ENCODE measurements around the gene NOP14. TPM values are rescaled to one million over a fixed set of nuclear protein-coding genes. Genes with fewer than 3 reads are reported as not detected.

Gene NOP14
- total RNA-seq, 4 donors from 2014 or later: 8.6 to 43.0 (median 12.8) TPM

- Histone ChIP-seq H3K36me3 (peaks cover 0 to 60% (median 16%) of the 10 kb centered on the region in 4 donors), H3K4me3 (no peak overlapping the region), H3K4me1 (peaks cover 0 to 9% (median 0%) of the 10 kb centered on the region in 4 donors), H3K27ac (no peak overlapping the region), H3K27me3 (no peaks in the 10 kb centered on the region), H3K9me3 (no peaks in the 10 kb centered on the region)
- intact Hi-C loops (cut with DNase I; ENCODE audit: low total_unique reads): no loop called here
- WGBS, 2 donors (ENCODE audit: low coverage in 1 of 2): 97% methylated on average over 3 of the region's 3 CpGs; no CpG with 5 or more reads in 1 of the 2 donors
- TF ChIP-seq POLR2A (IDR thresholded peaks at IDR 0.05) (no peak), POLR2AphosphoS5 (IDR thresholded peaks at IDR 0.05) (no peak), EP300 (IDR thresholded peaks at IDR 0.05; ENCODE audit: low read depth) (no peak)
- DNase-seq: no peak
- in situ Hi-C loops (cut with MboI; ENCODE audit: low pct_ligation_motif_present in 1 of 4, low pct_unique_long_range_greater_than_20kb in 1 of 4, low sequenced_read_pairs in 3 of 4): no loop called here
These were observed 51.3 kb downstream of the NOP14 start for GRCh38 chr4:2911868-2912267.

- 86% methylated on average over 7 of the region's 7 CpGs; no CpG with 5 or more reads in 1 of the 2 donors for WGBS, 2 donors (ENCODE audit: low coverage in 1 of 2)
- Histone ChIP-seq H3K27ac (no peak overlapping the region), H3K9me3 (no peaks in the 10 kb centered on the region), H3K4me1 (peaks cover 0 to 13% (median 0%) of the 10 kb centered on the region in 4 donors), H3K27me3 (no peaks in the 10 kb centered on the region), H3K4me3 (no peak overlapping the region), H3K36me3 (peaks cover 0 to 61% (median 19%) of the 10 kb centered on the region in 4 donors)
- TF ChIP-seq EP300 (IDR thresholded peaks at IDR 0.05; ENCODE audit: low read depth) (no peak), POLR2A (IDR thresholded peaks at IDR 0.05) (no peak), POLR2AphosphoS5 (IDR thresholded peaks at IDR 0.05) (no peak), CTCF (IDR thresholded peaks at IDR 0.05) (no peak)
- intact Hi-C loops (cut with DNase I; ENCODE audit: low total_unique reads): no loop called here
- DNase-seq: no peak
- in situ Hi-C loops (cut with MboI; ENCODE audit: low pct_ligation_motif_present in 1 of 4, low pct_unique_long_range_greater_than_20kb in 1 of 4, low sequenced_read_pairs in 3 of 4): no loop called here
These were observed 52.8 kb downstream of the NOP14 start for GRCh38 chr4:2910409-2910808.

GRCh38 chr4:2909583-2909982, 53.6 kb downstream of the NOP14 start:
- Histone ChIP-seq H3K27ac (no peak overlapping the region), H3K36me3 (peaks cover 0 to 56% (median 22%) of the 10 kb centered on the region in 4 donors), H3K4me3 (no peak overlapping the region), H3K4me1 (peaks cover 0 to 13% (median 0%) of the 10 kb centered on the region in 4 donors), H3K27me3 (no peaks in the 10 kb centered on the region), H3K9me3 (no peaks in the 10 kb centered on the region)
- intact Hi-C loops (cut with DNase I; ENCODE audit: low total_unique reads): no loop called here
- TF ChIP-seq CTCF (IDR thresholded peaks at IDR 0.05): no peak
- TF ChIP-seq POLR2A (IDR thresholded peaks at IDR 0.05): no peak
- no peak for TF ChIP-seq POLR2AphosphoS5 (IDR thresholded peaks at IDR 0.05)
- no peak for TF ChIP-seq EP300 (IDR thresholded peaks at IDR 0.05; ENCODE audit: low read depth)
- in situ Hi-C loops (cut with MboI; ENCODE audit: low pct_ligation_motif_present in 1 of 4, low pct_unique_long_range_greater_than_20kb in 1 of 4, low sequenced_read_pairs in 3 of 4): no loop called here
- no peak for DNase-seq
- 92 to 100% methylated on average over 3 to 8 of the region's 8 CpGs for WGBS, 2 donors (ENCODE audit: low coverage in 1 of 2)

- no peak overlapping the region for H3K27ac ChIP-seq
- DNase-seq: no peak
- TF ChIP-seq POLR2AphosphoS5 (IDR thresholded peaks at IDR 0.05) (no peak), POLR2A (IDR thresholded peaks at IDR 0.05) (no peak), CTCF (IDR thresholded peaks at IDR 0.05) (no peak), EP300 (IDR thresholded peaks at IDR 0.05; ENCODE audit: low read depth) (no peak)
These were observed 54.5 kb downstream of the NOP14 start for GRCh38 chr4:2908686-2909085.

More at GRCh38 chr4:2908686-2909085, 54.5 kb downstream of the NOP14 start:
- Histone ChIP-seq H3K9me3 (no peaks in the 10 kb centered on the region), H3K4me1 (peaks cover 0 to 13% (median 0%) of the 10 kb centered on the region in 4 donors), H3K4me3 (no peak overlapping the region), H3K27me3 (no peaks in the 10 kb centered on the region), H3K36me3 (peaks cover 0 to 47% (median 19%) of the 10 kb centered on the region in 4 donors)
- intact Hi-C loops (cut with DNase I; ENCODE audit: low total_unique reads): no loop called here
- 91% methylated on average over 7 of the region's 7 CpGs; no CpG with 5 or more reads in 1 of the 2 donors for WGBS, 2 donors (ENCODE audit: low coverage in 1 of 2)
- in situ Hi-C loops (cut with MboI; ENCODE audit: low pct_ligation_motif_present in 1 of 4, low pct_unique_long_range_greater_than_20kb in 1 of 4, low sequenced_read_pairs in 3 of 4): no loop called here

Measured in transverse colon (tissue), 4 donors.